Stimulated activated CD4-positive, alpha-beta T cell treated with anti-CD3 and anti-CD28 coated beads, Interleukin-12 subunit alpha, Interleukin-12 subunit beta, amount 100 ng/mL, for 4 hours (primary cell): ENCODE measurements around the gene PAPSS2.

ENCODE experiments used
- DNase-seq: peaks from one replicate; pipeline ENCODE4 v3.0.0-alpha.2; 2020

PAPSS2 gene

DNA sequence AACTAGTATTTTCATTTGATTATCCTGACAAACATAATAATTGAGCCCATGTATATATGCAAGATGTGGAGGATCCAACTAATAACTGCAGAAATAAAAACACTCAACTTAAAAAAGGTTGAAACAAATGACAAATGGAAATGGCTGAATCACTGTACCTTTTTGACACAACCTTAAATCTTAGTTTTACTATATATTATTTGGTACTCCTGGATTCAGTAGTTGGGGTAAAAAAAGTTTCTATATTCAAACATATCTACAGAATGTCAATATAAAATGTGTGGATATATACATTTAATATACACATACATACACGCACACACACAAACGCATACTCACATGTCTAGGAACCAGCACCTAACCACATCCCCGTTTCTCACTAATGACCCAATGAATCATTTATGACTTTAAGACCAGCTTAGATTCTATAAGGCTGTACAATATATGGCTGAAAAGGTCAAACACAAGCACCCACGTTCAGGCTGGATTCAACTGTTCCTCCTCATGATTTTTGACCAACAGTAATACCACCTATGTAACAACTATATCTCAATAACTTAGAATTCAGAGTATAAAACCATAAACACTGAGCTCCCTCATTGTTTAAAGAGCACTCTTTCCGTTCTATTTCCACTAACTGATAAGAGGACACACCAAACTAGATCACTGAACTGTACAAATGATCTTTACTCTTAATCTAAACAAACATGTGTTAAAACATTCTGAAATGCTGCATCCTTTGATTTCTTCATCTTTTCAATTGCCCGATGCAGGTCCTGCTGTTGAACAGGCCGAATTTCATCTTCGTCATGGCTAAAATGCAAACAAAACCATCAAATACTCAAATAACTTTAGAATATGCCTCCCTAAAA lies 94.6 kb downstream of the PAPSS2 start:
- no peak for DNase-seq

DNA sequence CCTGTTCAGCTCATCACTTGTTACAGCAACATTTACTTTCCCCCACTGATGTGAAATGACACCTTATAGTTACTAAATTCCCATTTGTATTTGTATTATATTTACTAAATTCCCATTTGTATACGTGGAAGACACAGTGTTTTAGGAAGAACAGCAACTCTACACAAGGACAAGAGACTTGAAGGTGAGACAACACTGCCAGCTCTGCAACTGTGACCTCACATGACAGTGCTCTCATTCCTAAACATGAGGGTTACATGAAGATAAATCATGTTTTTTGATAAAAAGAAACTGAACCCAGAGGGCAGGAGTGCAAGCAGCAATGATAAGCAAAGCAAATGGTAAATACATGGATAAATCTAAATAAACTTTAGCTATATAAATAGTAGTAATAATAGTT lies 98.0 kb downstream of the PAPSS2 start:
- DNase-seq = no peak

DNA sequence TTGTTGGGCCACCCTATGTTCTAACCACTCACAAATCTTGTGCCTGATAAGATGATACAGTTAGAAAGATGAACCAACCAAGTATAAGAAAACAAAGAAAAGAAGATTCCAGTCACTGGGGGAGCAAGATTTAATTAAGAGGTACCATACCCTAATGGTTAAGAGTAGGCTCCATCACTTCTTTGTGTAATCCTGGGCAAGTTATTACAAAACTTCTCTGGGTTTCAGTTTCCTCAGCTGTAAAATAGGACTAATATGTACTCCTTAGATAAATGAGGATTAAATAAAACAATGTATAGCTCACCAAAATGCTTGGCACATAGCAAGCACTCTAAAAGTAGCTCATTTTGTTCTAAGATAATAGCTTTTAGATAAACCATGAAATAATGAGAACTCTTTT lies 99.9 kb downstream of the PAPSS2 start:
- no peak for DNase-seq

DNA sequence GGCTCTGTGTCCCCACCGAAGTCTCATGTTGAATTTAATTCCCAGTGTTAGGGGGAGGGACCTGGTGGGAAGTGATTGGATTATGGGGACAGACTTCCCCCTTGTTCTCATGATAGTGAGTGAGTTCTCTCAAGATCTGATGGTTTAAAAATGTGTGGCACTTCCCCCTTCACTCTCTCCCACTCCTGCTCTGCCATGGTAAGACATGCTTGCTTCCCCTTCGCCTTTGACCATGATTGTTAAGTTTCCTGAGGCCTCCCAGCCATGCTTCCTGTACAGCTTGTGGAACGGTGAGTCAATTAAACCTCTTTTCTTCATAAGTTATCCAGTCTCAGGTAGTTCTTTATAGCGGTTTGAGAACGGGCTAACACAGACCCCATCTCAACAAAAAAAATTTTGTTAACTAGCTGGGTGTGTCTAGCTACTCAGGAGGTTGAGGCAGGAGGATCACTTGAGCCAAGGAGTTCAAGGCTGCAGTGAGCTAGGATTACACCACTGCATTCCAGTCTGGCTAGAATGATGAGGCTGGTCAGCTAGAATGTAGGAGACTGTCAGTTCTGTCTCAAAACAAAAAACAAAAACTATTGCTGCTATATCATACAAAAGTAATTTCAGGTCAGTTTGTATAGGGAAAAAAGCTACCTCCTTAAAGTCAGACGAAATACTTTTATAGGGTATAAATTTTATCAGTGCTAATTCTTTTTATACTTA lies 100.7 kb downstream of the PAPSS2 start:
- DNase-seq = no peak

DNA sequence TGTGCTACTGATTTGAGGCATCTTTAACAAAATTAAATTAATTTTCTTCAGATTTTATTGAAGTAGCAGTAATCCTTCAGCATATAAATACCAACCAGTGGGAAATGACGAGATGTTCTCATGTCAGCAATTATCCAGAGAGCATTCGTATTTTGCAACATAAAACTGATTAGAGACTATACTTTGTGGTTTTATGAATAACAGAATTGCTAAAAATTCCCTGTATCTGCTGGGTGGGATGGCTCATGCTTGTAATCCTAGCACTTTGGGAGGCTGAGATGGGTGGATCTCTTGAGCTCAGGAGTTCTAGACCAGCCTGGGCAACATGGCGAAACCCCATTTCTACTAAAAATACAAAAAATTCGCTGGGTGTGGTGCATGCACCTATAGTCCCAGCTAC lies 101.5 kb downstream of the PAPSS2 start:
- no peak for DNase-seq

DNA sequence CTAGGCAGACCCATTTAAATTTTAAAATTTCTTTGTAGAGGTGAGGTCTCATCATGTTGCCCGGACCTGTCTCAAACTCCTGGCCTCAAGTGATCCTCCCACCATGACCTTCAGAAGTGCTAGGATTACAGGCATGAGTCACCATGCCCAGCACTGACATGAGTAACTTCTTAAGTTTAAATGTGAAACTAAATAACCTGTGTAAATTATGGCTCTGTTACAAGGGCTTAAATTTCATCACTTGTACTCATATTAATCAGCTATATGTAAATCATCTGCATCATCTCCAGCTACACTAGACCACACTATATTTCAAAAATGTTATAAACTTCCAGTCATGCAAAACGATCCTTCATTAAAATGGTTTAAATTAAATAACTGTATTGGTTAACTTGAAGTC lies 102.2 kb downstream of the PAPSS2 start:
- DNase-seq = peak; percentile 20

DNA sequence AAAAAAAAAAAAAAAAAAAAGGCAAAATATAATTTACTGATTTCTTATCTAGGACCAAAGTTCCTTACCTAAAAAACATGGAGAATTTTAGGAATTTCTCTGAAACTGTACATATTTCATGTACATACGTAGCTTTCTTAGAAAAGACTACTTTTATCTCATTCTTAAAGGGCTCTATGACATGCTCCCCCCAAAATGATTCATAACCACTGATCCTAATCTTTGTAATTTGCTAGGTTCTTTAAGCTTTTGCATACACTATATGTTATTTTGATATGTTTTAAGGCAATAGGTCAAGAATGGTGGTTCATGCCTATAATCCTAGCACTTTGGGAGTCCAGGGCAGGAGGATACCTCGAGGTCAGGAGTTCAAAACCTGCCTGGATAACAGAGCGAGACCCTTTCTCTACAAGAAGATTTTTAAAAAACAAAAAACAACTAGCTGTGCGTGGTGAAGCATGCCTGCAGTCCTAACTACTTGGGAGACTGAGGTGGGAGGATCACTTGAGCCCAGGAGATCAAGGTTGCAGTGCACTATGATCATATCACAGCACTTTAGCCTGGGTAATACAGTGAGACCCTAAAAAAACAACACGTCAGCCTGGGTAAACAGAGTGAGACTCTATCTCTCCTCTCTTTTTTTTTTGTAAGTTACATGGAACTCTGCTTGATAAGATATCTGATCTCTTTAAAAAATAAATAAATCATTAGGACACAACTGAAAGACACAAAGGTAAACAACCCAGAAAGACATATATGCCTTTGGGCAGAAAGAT lies 103.6 kb downstream of the PAPSS2 start:
- no peak for DNase-seq

DNA sequence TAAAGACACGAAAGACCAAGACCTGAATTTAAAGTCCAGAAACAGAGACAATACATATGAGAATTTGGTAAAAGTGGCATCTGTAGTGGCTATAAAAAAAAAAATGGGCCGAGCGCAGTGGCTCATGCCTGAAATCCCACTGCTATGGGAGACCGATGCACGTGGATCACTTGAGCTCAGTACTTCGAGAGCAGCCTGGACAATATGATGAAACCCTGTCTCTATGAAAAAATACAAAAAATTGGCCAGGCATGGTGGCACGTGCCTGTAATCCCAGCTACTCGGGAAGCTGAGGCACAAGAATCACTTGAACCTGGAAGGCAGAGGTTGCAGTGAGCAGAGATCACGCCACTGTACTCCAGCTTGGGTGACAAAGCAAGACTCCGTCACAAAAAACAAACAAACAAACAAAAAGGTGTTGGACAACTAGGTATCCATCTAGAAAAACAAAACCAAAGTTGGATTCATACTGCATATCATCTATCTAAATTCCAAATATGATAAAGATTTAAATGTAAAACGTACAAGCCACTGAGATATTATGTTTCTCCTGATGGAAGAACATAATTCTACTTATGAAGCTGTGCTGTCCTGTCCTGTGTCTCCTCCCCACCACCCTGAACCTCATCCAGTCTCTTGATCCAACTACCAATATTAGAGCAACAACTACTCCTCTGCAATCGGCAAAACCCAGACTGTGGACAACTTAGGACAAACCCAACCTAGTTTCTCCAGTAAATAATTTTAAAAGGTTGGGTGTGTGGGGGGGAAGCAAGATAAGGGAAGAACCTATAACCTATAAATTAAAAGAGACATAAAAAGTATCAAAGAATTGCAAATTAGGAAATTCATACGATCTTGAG lies 104.6 kb downstream of the PAPSS2 start:
- DNase-seq = no peak

DNA sequence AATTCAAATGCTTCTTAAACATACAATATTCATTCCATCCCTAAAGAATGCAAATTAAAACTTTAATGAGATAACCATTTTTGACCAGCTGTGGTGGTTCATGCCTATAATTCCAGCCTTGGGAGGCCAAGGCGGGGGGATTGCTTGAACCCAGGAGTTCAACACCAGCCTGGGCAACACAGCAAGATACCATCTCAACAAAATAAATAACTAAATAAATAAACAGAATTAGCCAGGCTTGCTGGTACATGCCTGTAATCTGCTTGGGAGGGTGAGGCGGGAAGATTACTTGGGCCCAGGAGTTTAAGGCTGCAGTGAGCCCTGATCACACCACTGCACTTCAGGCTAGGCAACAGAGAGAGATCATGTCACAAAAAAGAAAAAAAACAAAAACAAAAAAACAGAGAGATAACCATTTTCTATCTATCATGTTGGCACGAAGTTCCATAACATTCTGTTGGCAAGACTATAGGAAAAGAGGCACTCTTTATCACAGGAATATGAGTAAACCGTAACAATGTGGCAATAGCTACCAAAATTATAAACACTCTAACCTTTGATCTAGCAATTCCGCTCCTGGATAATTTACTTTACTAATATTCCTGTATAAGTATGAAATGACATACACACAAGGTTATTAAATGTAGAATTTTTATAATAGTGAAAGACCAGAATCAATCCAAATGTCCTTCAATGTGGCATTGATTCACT lies 106.1 kb downstream of the PAPSS2 start:
- DNase-seq = no peak

DNA sequence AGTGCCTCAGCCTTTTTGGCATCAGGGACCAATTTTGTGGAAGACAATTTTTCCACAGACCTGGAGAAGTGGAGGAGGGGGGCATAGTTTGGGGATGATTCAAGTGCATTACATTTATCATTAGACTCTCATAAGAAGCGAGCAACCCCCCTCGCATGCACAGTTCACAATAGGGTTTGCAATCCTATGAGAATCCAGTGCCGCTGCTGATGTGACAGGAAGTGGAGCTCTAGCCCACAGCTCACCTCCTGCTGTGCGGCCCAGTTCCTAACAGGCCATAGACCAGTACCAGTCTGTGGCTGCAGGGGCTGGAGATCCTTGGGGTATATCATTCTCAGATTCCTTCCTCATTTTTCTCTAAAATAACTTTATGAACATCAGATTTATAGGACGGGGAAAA lies 107.6 kb downstream of the PAPSS2 start:
- DNase-seq = no peak

DNA sequence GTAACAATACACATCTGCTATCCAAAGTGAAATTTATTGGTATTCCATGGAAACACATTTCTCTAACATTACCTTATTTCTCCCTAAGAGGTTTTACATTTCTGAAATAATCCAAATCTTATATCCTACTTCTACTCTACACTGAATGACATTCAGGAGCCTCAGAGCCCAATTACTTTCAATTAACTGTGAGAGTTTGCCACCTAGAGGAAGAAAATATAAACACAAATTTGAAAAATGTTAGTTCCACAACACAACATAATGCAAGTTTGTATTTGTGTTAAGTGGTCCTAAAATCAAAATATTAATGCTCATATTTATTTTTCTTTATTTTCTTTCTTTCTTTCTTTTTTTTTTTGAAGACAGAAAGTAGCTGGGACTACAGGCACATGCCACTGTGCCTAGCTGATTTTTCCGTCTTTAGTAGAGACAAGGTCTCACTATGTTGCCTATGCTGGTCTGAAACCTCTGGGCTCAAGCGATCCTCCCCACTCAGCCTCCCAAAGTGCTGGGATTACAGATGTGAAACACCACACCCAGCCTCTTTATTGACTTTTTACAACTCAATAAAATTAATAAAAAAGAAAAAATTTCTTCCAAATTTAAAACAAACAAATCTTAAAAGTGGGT lies 112.3 kb downstream of the PAPSS2 start:
- no peak for DNase-seq

DNA sequence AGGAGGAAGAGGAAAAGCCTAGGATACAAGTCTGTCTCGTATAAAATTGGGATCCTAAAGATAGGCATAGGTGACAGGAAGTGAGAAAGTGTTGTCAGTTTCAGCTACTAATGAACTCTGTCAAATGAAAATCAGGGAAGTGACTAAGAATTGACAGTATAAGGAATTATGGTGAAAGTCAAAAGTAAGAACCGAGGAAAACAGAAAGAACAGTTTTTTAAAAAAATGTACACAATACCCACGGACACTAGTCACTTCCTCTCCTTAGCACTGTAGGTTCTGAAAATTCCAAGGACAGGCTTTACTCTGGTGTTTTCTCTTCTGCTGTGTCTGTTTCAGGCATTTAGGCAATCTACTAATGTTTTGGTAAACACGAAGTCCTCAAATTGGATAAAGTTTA lies 116.1 kb downstream of the PAPSS2 start:
- no peak for DNase-seq

DNA sequence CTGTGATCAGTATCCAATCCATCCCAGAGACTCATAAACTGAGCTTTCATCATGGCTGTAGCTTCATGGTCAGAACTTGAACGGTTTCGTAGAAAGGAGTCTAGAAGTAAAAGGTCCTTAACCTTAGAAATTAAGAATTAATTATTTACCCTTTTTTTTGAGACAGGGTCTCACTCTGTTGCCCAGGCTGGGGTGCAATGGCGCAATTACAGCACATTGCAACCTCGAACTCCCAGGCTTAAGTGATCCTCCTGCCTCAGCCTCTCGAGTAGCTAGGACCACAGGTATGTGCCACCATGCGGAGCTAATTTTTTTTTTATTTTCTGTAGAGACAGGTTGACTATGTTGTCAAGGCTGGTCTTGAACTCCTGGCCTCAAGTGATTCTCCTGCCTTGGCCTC lies 116.7 kb downstream of the PAPSS2 start:
- no peak for DNase-seq

DNA sequence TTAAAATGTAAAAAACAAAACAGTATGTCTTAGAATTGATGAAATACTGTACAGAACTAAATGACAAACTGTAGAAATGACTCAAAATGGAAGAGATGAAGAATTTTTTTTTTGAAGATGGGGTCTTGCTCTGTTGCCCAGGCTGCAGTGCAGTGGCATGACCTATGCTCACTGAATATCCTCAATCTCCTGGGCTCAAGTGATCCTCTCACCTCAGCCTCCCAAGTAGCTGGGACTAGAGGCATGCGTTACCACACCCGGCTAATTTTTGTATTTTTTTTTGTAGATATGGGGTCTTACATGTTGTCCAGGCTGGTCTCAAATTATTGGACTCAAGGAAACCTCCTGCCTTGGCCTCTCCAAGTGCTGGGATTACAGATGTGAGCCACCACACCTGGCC lies 121.9 kb downstream of the PAPSS2 start:
- DNase-seq = no peak

DNA sequence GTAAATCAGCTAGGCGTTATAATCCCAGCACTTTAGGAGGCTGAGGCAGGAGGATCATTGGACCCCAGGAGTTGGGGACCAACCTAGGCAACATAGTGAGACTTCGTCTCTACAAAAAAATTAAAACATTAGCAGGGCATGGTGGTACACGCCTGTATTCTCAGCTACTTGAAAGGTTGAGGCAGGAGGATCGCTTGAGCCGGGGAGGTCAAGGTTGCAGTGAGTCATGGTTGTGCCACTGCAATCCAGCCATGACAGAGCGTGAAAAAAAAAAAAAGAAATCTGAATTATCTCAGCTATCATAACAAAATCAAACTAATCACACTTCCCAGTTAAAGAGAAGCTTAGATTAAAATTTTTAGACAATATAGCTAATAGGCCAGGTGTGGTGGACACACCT lies 123.0 kb downstream of the PAPSS2 start:
- no peak for DNase-seq

DNA sequence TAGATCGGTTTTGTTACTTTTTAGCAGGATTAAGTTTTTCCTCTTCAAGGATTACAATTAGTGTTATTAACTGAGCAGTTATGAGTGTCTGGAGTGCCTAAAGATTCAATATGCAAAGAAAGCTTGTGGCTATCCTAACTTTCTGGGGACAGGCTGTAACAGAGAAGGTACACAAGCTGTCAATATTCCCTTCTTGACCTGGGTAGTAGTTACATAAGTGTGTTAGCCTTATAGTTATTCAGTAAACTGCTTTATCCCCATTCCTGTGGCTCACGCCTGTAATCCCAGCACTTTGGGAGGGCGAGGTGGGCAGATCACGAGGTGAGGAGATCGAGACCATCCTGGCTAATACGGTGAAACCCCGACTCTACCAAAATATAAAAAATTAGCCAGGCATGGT lies 126.7 kb downstream of the PAPSS2 start:
- DNase-seq = no peak

DNA sequence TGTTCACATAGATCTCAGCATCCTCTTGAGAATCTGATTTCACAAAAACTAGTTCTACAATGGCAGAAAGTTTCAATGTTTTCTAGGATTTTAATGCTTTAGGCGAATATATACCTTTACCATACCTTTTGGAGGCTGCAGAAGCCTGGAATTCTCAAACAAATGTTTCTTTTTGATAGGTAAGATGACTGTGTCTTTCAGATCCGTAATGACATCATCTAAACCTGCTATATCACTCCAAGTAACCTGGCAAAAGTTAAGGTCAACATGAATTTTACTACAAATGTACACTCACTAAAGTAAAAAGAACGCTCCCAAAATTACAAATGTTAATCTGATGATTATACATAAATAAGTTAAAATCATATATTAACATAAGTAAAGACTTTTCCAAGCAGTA lies 130.5 kb downstream of the PAPSS2 start:
- DNase-seq = no peak

DNA sequence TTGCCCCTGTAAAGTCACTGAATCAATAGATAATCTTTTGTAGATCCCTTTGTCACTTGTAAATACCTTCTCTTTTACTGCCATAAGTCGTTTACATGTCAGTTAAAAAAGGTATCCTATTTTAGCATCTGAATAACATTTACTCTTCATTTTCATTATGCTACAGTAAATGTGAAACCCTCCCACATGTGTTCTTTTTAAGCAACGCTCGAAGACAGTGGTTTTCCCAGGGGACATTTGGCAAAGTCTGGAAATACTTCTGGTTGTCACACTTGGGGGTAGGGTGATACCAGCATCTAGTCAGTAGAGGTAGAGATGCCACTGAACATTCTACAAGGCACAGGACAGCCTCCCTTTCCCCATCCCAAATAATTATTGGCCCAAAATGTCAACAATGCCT lies 134.6 kb downstream of the PAPSS2 start:
- no peak for DNase-seq
